B cell (primary cell): Measurements from ENCODE around the gene NRL. TPM values are rescaled to one million over a fixed set of nuclear protein-coding genes. Genes with fewer than 3 reads are reported as not detected.

Experiments
- ATAC-seq: fragments of 200-7000 bp; cut with Tn5 transposase; one replicate; pipeline ENCODE4 v1.10.0; 2021; ENCODE audit warnings: low read depth, mild to moderate bottlenecking, moderate number of reproducible peaks, moderate library complexity
- CTCF ChIA-PET: fragments of 350-600 bp; sonication (Branson Sonifier 250); formaldehyde crosslinking; loops from one replicate; lab custom pipeline; 2021; ENCODE audit warnings: antibody characterized with exemption, inconsistent platforms; lab: Charles Lee
- POLR2A ChIA-PET: fragments of 350-600 bp; sonication (Branson Sonifier 250); formaldehyde crosslinking; loops from one replicate; lab custom pipeline; 2021; ENCODE audit warnings: antibody characterized with exemption; lab: Charles Lee
- DNase-seq: peaks from one replicate; pipeline ENCODE4 v3.0.0; 2013
- H2AFZ ChIP-seq: 2 replicates; pipeline ENCODE4 v1.6.1; 2012; ENCODE audit warnings: mild to moderate bottlenecking, low read depth, low read length; ENCODE audit not compliant: insufficient read depth, poor library complexity, severe bottlenecking
- H3K27ac ChIP-seq, 2 donors: 1 replicate in 1 of 2; 2 replicates in 1 of 2; pipeline ENCODE4 v1.5.1; 2012 to 2013; ENCODE audit warnings: low read length in 2 of 2, mild to moderate bottlenecking in 2 of 2, moderate library complexity in 1 of 2
- H3K27me3 ChIP-seq, 4 experiments: fragments of 200-600 bp in 1 of 4; sonication (generic) in 1 of 4; replicated peaks in 1 of 4; 1 replicate in 2 of 4; 2 replicates in 2 of 4; pipeline versions ENCODE4 v1.6.1 to v1.7.0; 2013 to 2016; ENCODE audit warnings: low read length in 3 of 4, mild to moderate bottlenecking in 2 of 4, mixed read lengths in 1 of 4, moderate library complexity in 1 of 4; ENCODE audit not compliant: insufficient read depth in 4 of 4, control insufficient read depth in 3 of 4; ENCODE audit errors: control extremely low read depth in 1 of 4
- H3K36me3 ChIP-seq, 2 experiments: replicated peaks in 1 of 2; 1 replicate in 1 of 2; 2 replicates in 1 of 2; pipeline versions ENCODE4 v1.6.1 to v1.7.1; 2013; ENCODE audit warnings: low read length in 1 of 2; ENCODE audit not compliant: insufficient read depth in 2 of 2, control insufficient read depth in 1 of 2; ENCODE audit errors: control extremely low read depth in 1 of 2, extremely low read depth in 1 of 2
- H3K4me1 ChIP-seq, 2 donors: fragments of 200-600 bp in 1 of 2; sonication (generic) in 1 of 2; 1 replicate in 1 of 2; 2 replicates in 1 of 2; pipeline versions ENCODE4 v1.5.1 to v1.6.1; 2013 to 2017; ENCODE audit warnings: low read length in 2 of 2; ENCODE audit not compliant: control insufficient read depth in 2 of 2, insufficient read depth in 2 of 2
- H3K4me2 ChIP-seq: replicated peaks from 2 replicates; pipeline ENCODE3; 2012; ENCODE audit warnings: mild to moderate bottlenecking, low read depth, low read length; ENCODE audit not compliant: poor library complexity, severe bottlenecking
- H3K4me3 ChIP-seq, 5 experiments: fragments of 200-600 bp in 1 of 5; sonication (generic) in 1 of 5; 1 replicate in 3 of 5; 2 replicates in 2 of 5; pipeline versions ENCODE4 v1.5.1 to v1.7.0; 2011 to 2016; ENCODE audit warnings: low read length in 4 of 5, mild to moderate bottlenecking in 4 of 5, low read depth in 2 of 5, control low read depth in 1 of 5, moderate library complexity in 1 of 5; ENCODE audit not compliant: insufficient read depth in 1 of 5; ENCODE audit errors: control extremely low read depth in 1 of 5, extremely low read depth in 1 of 5
- H3K79me2 ChIP-seq: fragments of 200-600 bp; sonication (generic); one replicate; pipeline ENCODE4 v1.6.0; 2016; ENCODE audit warnings: low read length; ENCODE audit not compliant: control insufficient read depth, insufficient read depth
- H3K9ac ChIP-seq: fragments of 200-600 bp; sonication (generic); 2 replicates; pipeline ENCODE4 v1.6.1; 2017; ENCODE audit warnings: mild to moderate bottlenecking, low read length, moderate library complexity
- H3K9me3 ChIP-seq, 3 donors: one replicate each; pipeline versions ENCODE4 v1.6.1 to v1.7.1; 2013; ENCODE audit warnings: low read length in 2 of 3; ENCODE audit not compliant: control insufficient read depth in 2 of 3, insufficient read depth in 1 of 3; ENCODE audit errors: control extremely low read depth in 1 of 3
- H4K20me1 ChIP-seq: 2 replicates; pipeline ENCODE4 v1.6.0; 2012; ENCODE audit warnings: mild to moderate bottlenecking, low read length; ENCODE audit not compliant: insufficient read depth, control insufficient read depth, poor library complexity, severe bottlenecking
- H3K27ac Mint-ChIP-seq: one replicate; pipeline ENCODE4 v1.8.0; 2021; ENCODE audit warnings: mixed read lengths
- H3K27me3 Mint-ChIP-seq: one replicate; pipeline ENCODE4 v1.8.0; 2021; ENCODE audit warnings: mixed read lengths
- H3K4me1 Mint-ChIP-seq: one replicate; pipeline ENCODE4 v1.8.0; 2021; ENCODE audit warnings: mixed read lengths
- H3K4me3 Mint-ChIP-seq: one replicate; pipeline ENCODE4 v1.8.0; 2021; ENCODE audit warnings: mixed read lengths
- H3K9me3 Mint-ChIP-seq: one replicate; pipeline ENCODE4 v1.8.0; 2022; ENCODE audit warnings: mixed read lengths; ENCODE audit not compliant: insufficient read depth
- CTCF ChIP-seq: fragments of 200-600 bp; IDR thresholded peaks from one replicate; pipeline ENCODE4 v1.8.0; 2022; ENCODE audit warnings: antibody characterized with exemption, mild to moderate bottlenecking
- EZH2 ChIP-seq: IDR thresholded peaks from 2 replicates; pipeline ENCODE4 v1.6.1; 2012; ENCODE audit warnings: borderline replicate concordance, low read depth, mild to moderate bottlenecking, moderate library complexity, low read length; ENCODE audit not compliant: insufficient read depth, poor library complexity, severe bottlenecking
- WGBS: methylation state at CpG from one replicate; pipeline ENCODE4 v1.1.5; 2013; ENCODE audit warnings: missing lambda C conversion rate; ENCODE audit not compliant: insufficient coverage; 5-methylcytosine and 5-hydroxymethylcytosine counted together
- intact Hi-C: fragments of 100-400 bp; cut with micrococcal nuclease; formaldehyde crosslinking; loops from one replicate; pipeline ENCODE4 v1.10.0; 2022
- polyA plus RNA-seq: library from polyadenylated mRNA; depleted of rRNA; stranded (reverse); fragments of >200 nt; gene quantifications from 2 replicates; pipeline ENCODE4 v1.2.3, GENCODE V29; 2012
- total RNA-seq, 2 donors: library from RNA; stranded (reverse); fragments of 120-200 nt in 1 of 2; gene quantifications; 1 replicate in 1 of 2; 2 replicates in 1 of 2; pipeline versions ENCODE4 v1.2.3 to v1.2.4, GENCODE V29; 2013 to 2022

The NRL gene
- total and polyA plus RNA-seq, 2 donors (not counting 1 experiment from before 2014, with no cell fraction given) = 7.0 to 8.8 TPM

GRCh38 chr14:24052656-24053547 is 61.8 kb downstream of the NRL start:
- Histone ChIP-seq H3K79me2 (no peaks in the 10 kb centered on the region), H3K27ac (no peak overlapping the region), H3K9me3 (peaks cover 0 to 3% (median 0%) of the 10 kb centered on the region in 3 donors), H2AFZ (peak overlapping the region; percentile 98), H3K4me3 (peak overlapping the region in 4 of 5 experiments; percentile 62 to 81 (median 67)), H4K20me1 (no peaks in the 10 kb centered on the region), H3K9ac (peak overlapping the region; percentile 78), H3K36me3 (no peaks in the 10 kb centered on the region), H3K27me3 (peaks cover 0 to 31% (median 8%) of the 10 kb centered on the region in 4 experiments), H3K4me2 (peak overlapping the region; percentile 98), H3K4me1 (peaks cover 19 to 29% of the 10 kb centered on the region in 2 donors)
- DNase-seq (no peak), ATAC-seq (no peak)
- CTCF ChIA-PET = interaction anchor here (0.6 to 14.5 kb wide), 5 partner anchors 10 to 108 kb away, joined by 3 to 220 read pairs (median 3); partner anchors contain the start of gene IRF9
- intact Hi-C loops = loop anchor here (1.0 to 5.0 kb wide), 2 partner anchors 28 to 466 kb away; no protein-coding TSS in a partner anchor
- peak overlapping the region; percentile 68 for H3K27ac Mint-ChIP-seq
- H3K4me1 Mint-ChIP-seq = peaks cover 41% of the 10 kb centered on the region
- TF ChIP-seq EZH2 (no peak), CTCF (no peak)
- 63% methylated on average over 17 of the region's 20 CpGs for WGBS
- H3K9me3 Mint-ChIP-seq = no peaks in the 10 kb centered on the region
- POLR2A ChIA-PET = interaction anchor here (1.2 to 1.6 kb wide), 2 partner anchors 27 to 28 kb away, joined by 3 to 9 read pairs; no protein-coding TSS in a partner anchor
- H3K4me3 Mint-ChIP-seq = peak overlapping the region; percentile 83
- H3K27me3 Mint-ChIP-seq = peaks cover 7% of the 10 kb centered on the region
